ENCODE results near the gene PRADC1. TPM values are rescaled to one million over a fixed set of nuclear protein-coding genes. Genes with fewer than 3 reads are reported as not detected.
A peak's percentile ranks its signal among the peaks of the same experiment; 100 is the strongest.

PRADC1 gene
- total and polyA plus RNA-seq, 2 experiments from 2014 or later: 6.5 to 8.3 TPM

GRCh38 chr2:73268366-73268829, 35.4 kb upstream of the PRADC1 start:
- Histone ChIP-seq H3K4me2 (peak overlapping the region; percentile 87), H2AFZ (0 out of 2 replicates have a peak overlapping the region, but pooled peaks have one; percentile 59), H3K36me3 (ENCODE audit: insufficient read depth) (no peaks in the 10 kb centered on the region; the same call in 1 of the 2 replicates), H4K20me1 (replicated peaks; ENCODE audit: insufficient read depth) (peaks cover 9% of the 10 kb centered on the region; the same call in 1 of the 2 replicates), H3K4me3 (peak overlapping the region; percentile 69), H3K27ac (ENCODE audit: low read depth) (no peak overlapping the region), H3K9me2 (ENCODE audit: insufficient read depth) (no peaks in the 10 kb centered on the region), H3F3A (replicated peaks; ENCODE audit: low read depth) (peaks cover 8% of the 10 kb centered on the region; the same call in 1 of the 2 replicates), H3K27me3 (ENCODE audit: insufficient read depth) (peaks cover 29% of the 10 kb centered on the region), H3K79me2 (replicated peaks; ENCODE audit: insufficient read depth) (0 out of 2 replicates have a peak, but pooled peaks cover 5% of the 10 kb centered on the region), H3K4me1 (ENCODE audit: insufficient read depth) (peaks cover 11% of the 10 kb centered on the region)
- no peaks in the 10 kb centered on the region; the same call in 1 of the 3 replicates for H3K9me3 Mint-ChIP-seq
- H3K27ac Mint-ChIP-seq: no peak overlapping the region
- ATAC-seq (no peak), DNase-seq (ENCODE audit: low spot score) (no peak)
- peaks cover 26% of the 10 kb centered on the region for H3K27me3 Mint-ChIP-seq (ENCODE audit: insufficient read depth, low read depth, poor library complexity)
- H3K4me1 Mint-ChIP-seq: peaks cover 14% of the 10 kb centered on the region
- TF ChIP-seq ZNF331 (CRISPR knock-in tag; IDR thresholded peaks at IDR 0.05; ENCODE audit: low read depth) (no peak), CREB1 (CRISPR knock-in tag; IDR thresholded peaks at IDR 0.05; ENCODE audit: low read depth) (no peak), JUNB (IDR thresholded peaks at IDR 0.05; ENCODE audit: unreplicated experiment) (no peak), ZNF462 (CRISPR knock-in tag; IDR thresholded peaks at IDR 0.05) (no peak), STAT1 (IDR thresholded peaks at IDR 0.05; ENCODE audit: unreplicated experiment) (no peak), EZH2phosphoT487 (IDR thresholded peaks at IDR 0.05; ENCODE audit: unreplicated experiment) (no peak), POLR2AphosphoS5 (IDR thresholded peaks at IDR 0.05; ENCODE audit: low read depth) (no peak), NANOG (IDR thresholded peaks at IDR 0.05; ENCODE audit: borderline replicate concordance) (no peak), ZNF114 (CRISPR knock-in tag; IDR thresholded peaks at IDR 0.05) (no peak), EZH2 (IDR thresholded peaks at IDR 0.05; ENCODE audit: low read depth, unreplicated experiment) (no peak), ETS1 (IDR thresholded peaks at IDR 0.05) (no peak)
- TF ChIP-seq, protein P1, sequence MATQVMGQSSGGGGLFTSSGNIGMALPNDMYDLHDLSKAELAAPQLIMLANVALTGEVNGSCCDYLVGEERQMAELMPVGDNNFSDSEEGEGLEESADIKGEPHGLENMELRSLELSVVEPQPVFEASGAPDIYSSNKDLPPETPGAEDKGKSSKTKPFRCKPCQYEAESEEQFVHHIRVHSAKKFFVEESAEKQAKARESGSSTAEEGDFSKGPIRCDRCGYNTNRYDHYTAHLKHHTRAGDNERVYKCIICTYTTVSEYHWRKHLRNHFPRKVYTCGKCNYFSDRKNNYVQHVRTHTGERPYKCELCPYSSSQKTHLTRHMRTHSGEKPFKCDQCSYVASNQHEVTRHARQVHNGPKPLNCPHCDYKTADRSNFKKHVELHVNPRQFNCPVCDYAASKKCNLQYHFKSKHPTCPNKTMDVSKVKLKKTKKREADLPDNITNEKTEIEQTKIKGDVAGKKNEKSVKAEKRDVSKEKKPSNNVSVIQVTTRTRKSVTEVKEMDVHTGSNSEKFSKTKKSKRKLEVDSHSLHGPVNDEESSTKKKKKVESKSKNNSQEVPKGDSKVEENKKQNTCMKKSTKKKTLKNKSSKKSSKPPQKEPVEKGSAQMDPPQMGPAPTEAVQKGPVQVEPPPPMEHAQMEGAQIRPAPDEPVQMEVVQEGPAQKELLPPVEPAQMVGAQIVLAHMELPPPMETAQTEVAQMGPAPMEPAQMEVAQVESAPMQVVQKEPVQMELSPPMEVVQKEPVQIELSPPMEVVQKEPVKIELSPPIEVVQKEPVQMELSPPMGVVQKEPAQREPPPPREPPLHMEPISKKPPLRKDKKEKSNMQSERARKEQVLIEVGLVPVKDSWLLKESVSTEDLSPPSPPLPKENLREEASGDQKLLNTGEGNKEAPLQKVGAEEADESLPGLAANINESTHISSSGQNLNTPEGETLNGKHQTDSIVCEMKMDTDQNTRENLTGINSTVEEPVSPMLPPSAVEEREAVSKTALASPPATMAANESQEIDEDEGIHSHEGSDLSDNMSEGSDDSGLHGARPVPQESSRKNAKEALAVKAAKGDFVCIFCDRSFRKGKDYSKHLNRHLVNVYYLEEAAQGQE (IDR thresholded peaks at IDR 0.05; ENCODE audit: unreplicated experiment): no peak
- TF ChIP-seq, protein P2, sequence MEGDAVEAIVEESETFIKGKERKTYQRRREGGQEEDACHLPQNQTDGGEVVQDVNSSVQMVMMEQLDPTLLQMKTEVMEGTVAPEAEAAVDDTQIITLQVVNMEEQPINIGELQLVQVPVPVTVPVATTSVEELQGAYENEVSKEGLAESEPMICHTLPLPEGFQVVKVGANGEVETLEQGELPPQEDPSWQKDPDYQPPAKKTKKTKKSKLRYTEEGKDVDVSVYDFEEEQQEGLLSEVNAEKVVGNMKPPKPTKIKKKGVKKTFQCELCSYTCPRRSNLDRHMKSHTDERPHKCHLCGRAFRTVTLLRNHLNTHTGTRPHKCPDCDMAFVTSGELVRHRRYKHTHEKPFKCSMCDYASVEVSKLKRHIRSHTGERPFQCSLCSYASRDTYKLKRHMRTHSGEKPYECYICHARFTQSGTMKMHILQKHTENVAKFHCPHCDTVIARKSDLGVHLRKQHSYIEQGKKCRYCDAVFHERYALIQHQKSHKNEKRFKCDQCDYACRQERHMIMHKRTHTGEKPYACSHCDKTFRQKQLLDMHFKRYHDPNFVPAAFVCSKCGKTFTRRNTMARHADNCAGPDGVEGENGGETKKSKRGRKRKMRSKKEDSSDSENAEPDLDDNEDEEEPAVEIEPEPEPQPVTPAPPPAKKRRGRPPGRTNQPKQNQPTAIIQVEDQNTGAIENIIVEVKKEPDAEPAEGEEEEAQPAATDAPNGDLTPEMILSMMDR (conservative IDR thresholded peaks at IDR 0.05; ENCODE audit: low read depth in 2 of 2): no peak
- H3K36me3 Mint-ChIP-seq (ENCODE audit: low read depth): peaks cover 11% of the 10 kb centered on the region; the same call in 2 of the 3 replicates
- peak overlapping the region; percentile 66 for H3K4me3 Mint-ChIP-seq

Data from GM23338 (cell line).